PC-3 (cell line): ENCODE data around the gene PTPRN2. TPM values are rescaled to one million over a fixed set of nuclear protein-coding genes. Genes with fewer than 3 reads are reported as not detected.

Source experiments
- ATAC-seq: fragments of 200-7000 bp; cut with Tn5 transposase; 2 replicates; pipeline ENCODE4 v1.9.1; 2020; ENCODE audit warnings: mild to moderate bottlenecking, moderate library complexity
- BruUV-seq: library from RNA; stranded (reverse); fragments of 400-500 nt; replicated peaks from 2 replicates; lab custom pipeline; 2021; lab: Mats Ljungman, UMichigan
- CTCF ChIA-PET: fragments of 300-600 bp; sonication (Branson Sonifier 250); formaldehyde crosslinking; loops from one replicate; lab custom pipeline; 2022; ENCODE audit warnings: antibody characterized with exemption; lab: Charles Lee
- POLR2A ChIA-PET: fragments of 300-600 bp; sonication (Branson Sonifier 250); formaldehyde crosslinking; loops from one replicate; lab custom pipeline; 2022; ENCODE audit warnings: antibody characterized with exemption; ENCODE audit not compliant: unreplicated experiment; lab: Charles Lee
- DNase-seq: peaks from one replicate; pipeline ENCODE4 v3.0.0-alpha.2; 2015
- H2AFZ ChIP-seq: fragments of 300-600 bp; sonication (generic); 2 replicates; pipeline ENCODE4 v1.6.0; 2016; ENCODE audit warnings: antibody characterized with exemption, low read length
- H3F3A ChIP-seq: fragments of 300-600 bp; sonication (generic); one replicate; pipeline ENCODE4 v1.6.0; 2017; ENCODE audit warnings: antibody characterized with exemption, low read length, control low read depth, mild to moderate bottlenecking; ENCODE audit not compliant: unreplicated experiment
- H3K27ac ChIP-seq: fragments of 300-600 bp; sonication (generic); 2 replicates; pipeline ENCODE4 v1.5.1; 2016; ENCODE audit warnings: mild to moderate bottlenecking, low read length
- H3K27me3 ChIP-seq: fragments of 300-600 bp; sonication (generic); 2 replicates; pipeline ENCODE4 v1.6.1; 2016; ENCODE audit warnings: low read length, mixed read lengths
- H3K36me3 ChIP-seq: fragments of 300-600 bp; sonication (generic); 2 replicates; pipeline ENCODE4 v1.6.1; 2016; ENCODE audit warnings: low read depth, mixed run types, low read length, mixed read lengths
- H3K4me1 ChIP-seq: fragments of 300-600 bp; sonication (generic); 2 replicates; pipeline ENCODE4 v1.5.1; 2016; ENCODE audit warnings: low read length; ENCODE audit not compliant: insufficient read depth
- H3K4me2 ChIP-seq: fragments of 300-600 bp; sonication (generic); 2 replicates; pipeline ENCODE4 v1.6.0; 2016; ENCODE audit warnings: low read length
- H3K4me3 ChIP-seq: fragments of 300-600 bp; sonication (generic); 2 replicates; pipeline ENCODE4 v1.5.1; 2016; ENCODE audit warnings: mild to moderate bottlenecking, low read length, mixed read lengths
- H3K79me2 ChIP-seq: fragments of 300-600 bp; sonication (generic); 2 replicates; pipeline ENCODE4 v1.6.1; 2017; ENCODE audit warnings: low read length, mixed read lengths
- H3K9ac ChIP-seq: fragments of 300-600 bp; sonication (generic); 2 replicates; pipeline ENCODE4 v1.6.0; 2016; ENCODE audit warnings: mild to moderate bottlenecking, low read length
- H3K9me2 ChIP-seq: fragments of 300-600 bp; sonication (generic); replicated peaks from 2 replicates; pipeline ENCODE4 v1.6.1; 2016; ENCODE audit warnings: mixed run types, low read length, mixed read lengths
- H3K9me3 ChIP-seq: fragments of 300-600 bp; sonication (generic); 2 replicates; pipeline ENCODE4 v1.6.1; 2016; ENCODE audit warnings: low read length, mixed read lengths
- H4K20me1 ChIP-seq: fragments of 300-600 bp; sonication (generic); 2 replicates; pipeline ENCODE4 v1.6.1; 2016; ENCODE audit warnings: low read length, mixed read lengths
- CTCF ChIP-seq: fragments of 300-600 bp; sonication (generic); conservative IDR thresholded peaks from 2 replicates; pipeline ENCODE4 v1.5.1; 2017; ENCODE audit warnings: antibody characterized with exemption, low read depth, mild to moderate bottlenecking, low read length
- EZH2 ChIP-seq: fragments of 300-600 bp; sonication (generic); IDR thresholded peaks from one replicate; pipeline ENCODE4 v1.6.1; 2017; ENCODE audit warnings: antibody characterized with exemption, mild to moderate bottlenecking, low read length; ENCODE audit not compliant: unreplicated experiment
- EZH2phosphoT487 ChIP-seq: fragments of 300-600 bp; sonication (generic); IDR thresholded peaks from 2 replicates; pipeline ENCODE4 v1.6.1; 2018; ENCODE audit warnings: mild to moderate bottlenecking, antibody characterized with exemption, low read length, borderline replicate concordance
- intact Hi-C: fragments of 100-400 bp; cut with micrococcal nuclease; formaldehyde crosslinking; loops from 2 replicates; pipeline ENCODE4 v1.9.0; 2023
- total RNA-seq: library from RNA; depleted of rRNA; stranded (reverse); fragments of >200 nt; gene quantifications from 2 replicates; pipeline ENCODE4 v1.2.3, GENCODE V29; 2014

The PTPRN2 gene
- total RNA-seq, 1 experiment from 2014 or later, result 3.2 TPM

DNA sequence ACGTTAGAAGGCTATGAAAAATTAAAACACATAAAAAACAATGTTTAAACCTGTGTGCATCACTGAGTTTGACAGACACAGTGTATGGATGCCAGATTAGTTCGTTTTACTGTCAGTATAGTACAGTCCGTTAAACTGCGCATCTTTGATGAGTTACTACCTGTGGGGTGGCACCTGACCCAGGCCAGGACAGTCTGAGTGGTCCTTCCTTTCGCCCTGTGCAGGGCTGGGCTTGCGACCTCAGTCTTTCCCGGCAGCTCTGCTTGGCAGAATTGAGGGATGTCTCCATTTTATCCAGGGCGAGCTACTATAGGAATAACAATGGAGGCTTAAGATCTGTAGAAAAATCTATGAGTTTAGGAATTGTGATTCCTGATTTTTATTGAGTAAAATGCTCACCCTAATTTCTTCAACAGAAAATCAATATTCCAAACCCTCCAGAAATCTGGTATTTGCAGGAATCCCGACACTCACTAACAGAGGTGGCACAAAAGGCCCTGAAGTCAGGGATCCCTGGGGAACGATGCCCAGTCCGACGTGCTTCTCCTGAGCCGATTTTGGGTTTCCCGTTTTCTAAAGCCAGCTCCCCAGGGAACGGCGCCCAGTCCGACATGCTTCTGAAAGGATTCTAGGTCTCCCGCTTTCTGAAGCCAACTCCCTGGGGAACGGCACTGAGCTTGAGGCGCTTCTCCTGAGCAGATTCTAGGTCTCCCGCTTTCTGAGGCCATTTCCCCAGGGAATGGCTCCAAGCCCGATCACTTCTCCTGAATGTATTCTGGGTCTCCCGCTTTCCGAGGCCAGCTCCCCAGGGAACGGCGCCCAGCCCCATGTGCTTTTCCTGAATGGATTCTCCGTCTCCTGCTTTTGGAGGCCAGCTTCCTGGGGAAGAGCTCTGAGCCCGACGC is 873.2 kb downstream of the PTPRN2 start:
- Histone ChIP-seq H3K4me1 (no peaks in the 10 kb centered on the region), H3K36me3 (no peaks in the 10 kb centered on the region), H3K79me2 (no peaks in the 10 kb centered on the region), H3K9me2 (no peaks in the 10 kb centered on the region), H4K20me1 (no peaks in the 10 kb centered on the region), H3K27ac (no peak overlapping the region), H3K9ac (no peak overlapping the region), H3K4me3 (no peak overlapping the region), H2AFZ (no peak overlapping the region), H3K4me2 (no peak overlapping the region), H3K27me3 (peaks cover 25% of the 10 kb centered on the region), H3K9me3 (no peaks in the 10 kb centered on the region), H3F3A (no peaks in the 10 kb centered on the region)
- no peak for DNase-seq
- TF ChIP-seq CTCF (no peak), EZH2 (no peak)
- intact Hi-C loops, result loop anchor here (1.0 kb wide), 1 partner anchor 34 kb away; no protein-coding TSS in a partner anchor
- ATAC-seq, result no peak
- BruUV-seq, result no TSS peak
- POLR2A ChIA-PET, result no interaction called here
- CTCF ChIA-PET, result no interaction called here

GRCh38 chr7:157713591-157713990 is 874.0 kb downstream of the PTPRN2 start:
- intact Hi-C loops, result no loop called here
- no peaks in the 10 kb centered on the region for H3K9me3 ChIP-seq
- H3K4me1 ChIP-seq, result no peaks in the 10 kb centered on the region
- H3K9ac ChIP-seq, result no peak overlapping the region
- ChIA-PET POLR2A (no interaction called here), CTCF (no interaction called here)
- TF ChIP-seq CTCF, result no peak
- BruUV-seq, result no TSS peak
- ATAC-seq (no peak), DNase-seq (no peak)
- no peaks in the 10 kb centered on the region for H4K20me1 ChIP-seq
- no peaks in the 10 kb centered on the region for H3K36me3 ChIP-seq
- no peak overlapping the region for H3K27ac ChIP-seq
- H3K9me2 ChIP-seq, result no peaks in the 10 kb centered on the region
- no peak overlapping the region for H3K4me2 ChIP-seq
- H3K79me2 ChIP-seq, result no peaks in the 10 kb centered on the region
- no peak overlapping the region for H2AFZ ChIP-seq
- no peaks in the 10 kb centered on the region for H3F3A ChIP-seq
- H3K4me3 ChIP-seq, result no peak overlapping the region
- H3K27me3 ChIP-seq, result peaks cover 33% of the 10 kb centered on the region

DNA sequence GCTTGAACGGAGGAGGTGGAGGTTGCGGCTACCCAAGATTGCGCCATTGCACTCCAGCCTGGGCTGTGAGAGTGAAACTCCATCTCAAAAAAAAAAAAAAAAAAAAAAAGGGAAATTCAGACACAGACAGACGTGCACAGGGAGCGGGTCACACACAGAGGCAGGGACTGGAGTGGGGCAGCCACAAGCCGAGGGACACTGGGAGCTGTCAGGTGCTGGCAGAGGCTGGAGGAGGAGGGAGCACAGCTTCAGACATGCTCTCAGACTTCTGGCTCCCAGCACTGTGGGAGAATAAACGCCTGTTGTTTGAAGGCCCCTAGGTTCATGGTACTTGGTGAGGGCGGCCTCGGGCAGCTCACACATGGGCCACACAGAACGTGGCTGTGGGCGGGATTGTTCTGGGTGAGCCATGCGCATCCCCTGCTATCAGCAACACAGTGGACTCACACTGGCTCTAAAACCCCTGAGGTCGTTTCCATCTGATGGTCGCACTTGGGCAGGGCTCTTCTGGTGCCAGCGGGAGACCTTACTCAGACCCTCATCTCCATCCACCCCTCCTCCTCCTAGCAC is 874.9 kb downstream of the PTPRN2 start:
- ATAC-seq (no peak), DNase-seq (no peak)
- H3F3A ChIP-seq, result no peaks in the 10 kb centered on the region
- no peaks in the 10 kb centered on the region for H3K79me2 ChIP-seq
- no peaks in the 10 kb centered on the region for H3K9me3 ChIP-seq
- POLR2A ChIA-PET, result interaction anchor here (0.6 kb wide), 1 partner anchor 22 kb away, joined by 3 read pairs; no protein-coding TSS in a partner anchor
- no peaks in the 10 kb centered on the region for H3K9me2 ChIP-seq
- no peak overlapping the region for H3K4me2 ChIP-seq
- H2AFZ ChIP-seq, result no peak overlapping the region
- no peak overlapping the region for H3K4me3 ChIP-seq
- no peak overlapping the region for H3K9ac ChIP-seq
- no peak overlapping the region for H3K27ac ChIP-seq
- intact Hi-C loops, result no loop called here
- H4K20me1 ChIP-seq, result no peaks in the 10 kb centered on the region
- peaks cover 41% of the 10 kb centered on the region for H3K27me3 ChIP-seq
- H3K36me3 ChIP-seq, result no peaks in the 10 kb centered on the region
- no TSS peak for BruUV-seq
- H3K4me1 ChIP-seq, result no peaks in the 10 kb centered on the region
- CTCF ChIA-PET, result no interaction called here
- TF ChIP-seq CTCF, result no peak
- no peak for TF ChIP-seq EZH2phosphoT487
- TF ChIP-seq EZH2, result no peak
